Left ventricle myocardium superior (tissue), 1 donor: Measurements from ENCODE around the gene USP2. TPM values are rescaled to one million over a fixed set of nuclear protein-coding genes. Genes with fewer than 3 reads are reported as not detected.
"Not testable (repeated sequence)": the region's sequence is repeated elsewhere in the genome, so short reads cannot be mapped to it uniquely, and the experiment has no call there.

Experiments used
- ATAC-seq: fragments of 200-7000 bp; cut with Tn5 transposase; one replicate; pipeline ENCODE4 v1.9.1; 2020; ENCODE audit warnings: mild to moderate bottlenecking, moderate library complexity
- DNase-seq: peaks from one replicate; pipeline ENCODE4 v3.0.0-alpha.2; 2020
- intact Hi-C: fragments of 100-400 bp; cut with micrococcal nuclease; formaldehyde crosslinking; loops from one replicate; pipeline ENCODE4 v1.11.0; 2022
- total RNA-seq: library from RNA; stranded (reverse); fragmentation: NEBNext Ultra II Directional; extraction: Animal tissue kit (Norgen Biotek cat#: 25700); gene quantifications from one replicate; pipeline ENCODE4 v1.2.1, GENCODE V29; 2021
- donor health status: DM: no; HTN: yes; CAD: no; lungs with severe emphysema.

USP2 gene
- total RNA-seq, 1 donor from 2014 or later, result 173 TPM

DNA sequence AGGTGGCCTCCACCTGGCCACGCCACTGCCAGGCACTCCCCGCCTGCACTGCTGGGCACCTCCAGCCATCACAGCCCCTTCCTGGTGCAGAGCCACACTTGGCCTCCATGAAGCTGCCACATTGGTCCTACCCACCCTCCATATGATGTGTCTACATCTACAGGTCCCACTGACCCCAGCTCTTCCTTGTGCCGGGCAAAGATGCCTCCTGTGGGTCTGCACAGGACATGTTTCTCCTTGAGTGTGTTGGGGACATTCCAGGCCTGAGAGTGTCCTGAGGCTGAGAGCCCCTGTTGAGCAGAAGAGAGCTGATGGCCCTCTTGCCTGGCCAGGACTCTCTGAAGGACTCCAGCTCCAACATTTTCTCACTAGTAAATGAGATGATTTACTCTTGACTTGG, 34.0 kb upstream of the USP2 start:
- ATAC-seq (no peak), DNase-seq (no peak)
- intact Hi-C loops, result no loop called here

DNA sequence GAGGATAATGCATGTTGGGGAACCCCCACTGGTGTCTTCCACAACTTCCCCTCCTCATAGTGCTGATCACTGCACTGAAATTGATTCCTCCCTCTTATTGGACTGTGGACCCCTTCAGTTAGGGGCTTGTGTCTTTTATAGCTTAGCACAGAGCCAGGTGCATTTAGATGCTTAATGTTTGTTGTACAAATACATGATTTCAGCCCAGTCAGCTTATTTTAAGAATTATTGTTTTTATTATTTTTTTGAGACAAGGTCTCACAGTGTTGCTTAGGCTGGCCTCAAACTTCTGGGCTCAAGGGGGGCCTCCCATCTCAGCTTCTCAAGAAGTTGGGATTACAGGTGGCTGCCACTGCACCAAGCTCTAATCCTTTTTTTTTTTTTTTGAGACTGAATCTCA, 33.2 kb upstream of the USP2 start:
- DNase-seq (no peak), ATAC-seq (no peak)
- intact Hi-C loops, result no loop called here

DNA sequence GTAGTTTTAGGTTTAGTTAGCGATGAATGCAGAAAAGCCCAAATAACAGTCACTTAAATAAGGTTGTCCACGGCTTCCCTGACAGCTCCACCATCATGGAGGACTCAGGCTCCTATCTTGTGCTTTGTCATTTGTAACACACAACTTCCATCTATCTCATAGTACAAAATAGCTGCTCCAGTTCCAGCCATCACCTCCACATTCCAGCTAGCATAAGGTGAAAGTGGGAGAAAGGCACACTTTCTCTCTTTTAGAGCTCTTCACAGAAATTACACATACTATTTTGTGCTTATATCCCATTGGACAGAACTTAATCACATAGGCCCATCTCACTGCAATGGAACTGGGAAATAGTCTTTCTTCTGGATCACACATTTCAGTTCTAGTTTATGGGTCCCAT, 32.8 kb upstream of the USP2 start:
- DNase-seq, result no peak
- intact Hi-C loops, result no loop called here
- no peak for ATAC-seq

DNA sequence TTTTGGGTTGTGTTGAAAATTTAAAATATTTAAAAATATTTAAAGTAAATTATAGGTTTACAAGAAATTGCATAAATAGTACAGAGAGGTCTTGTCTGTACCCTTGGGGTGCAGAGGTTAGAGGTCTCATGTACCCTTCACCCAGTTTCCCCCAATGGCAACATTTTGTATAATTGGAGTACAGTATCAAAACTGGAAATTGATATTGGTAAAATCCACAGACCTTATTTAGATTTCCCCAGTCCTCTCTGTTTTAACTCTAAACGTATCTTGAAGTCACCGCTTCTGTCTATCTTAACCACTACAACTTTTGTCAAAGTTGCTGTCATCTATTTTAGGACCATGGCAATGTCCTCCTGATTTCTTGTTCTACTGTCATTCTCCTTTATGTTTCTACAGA, 30.6 kb upstream of the USP2 start:
- ATAC-seq, result no peak
- intact Hi-C loops, result no loop called here
- no peak for DNase-seq

DNA sequence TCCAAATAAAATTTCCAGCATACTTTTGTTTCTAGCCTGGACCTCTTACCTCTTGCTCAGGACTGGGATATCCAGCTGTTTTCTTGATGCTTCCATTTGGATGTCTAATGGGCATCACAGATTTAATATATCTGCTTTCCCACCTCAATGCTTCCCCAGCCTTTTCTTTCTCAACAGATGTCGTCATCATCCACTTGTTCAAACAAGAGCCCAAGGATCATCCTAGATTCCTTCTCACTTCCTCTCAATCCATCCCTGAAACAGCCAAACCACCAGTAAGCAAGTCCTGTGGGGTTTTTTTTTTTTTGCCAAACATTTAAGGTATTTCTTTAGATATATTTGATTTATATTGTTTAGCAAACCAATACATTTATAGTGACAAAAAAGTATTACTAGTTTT, 29.0 kb upstream of the USP2 start:
- ATAC-seq, result no peak
- DNase-seq, result no peak
- intact Hi-C loops, result no loop called here

DNA sequence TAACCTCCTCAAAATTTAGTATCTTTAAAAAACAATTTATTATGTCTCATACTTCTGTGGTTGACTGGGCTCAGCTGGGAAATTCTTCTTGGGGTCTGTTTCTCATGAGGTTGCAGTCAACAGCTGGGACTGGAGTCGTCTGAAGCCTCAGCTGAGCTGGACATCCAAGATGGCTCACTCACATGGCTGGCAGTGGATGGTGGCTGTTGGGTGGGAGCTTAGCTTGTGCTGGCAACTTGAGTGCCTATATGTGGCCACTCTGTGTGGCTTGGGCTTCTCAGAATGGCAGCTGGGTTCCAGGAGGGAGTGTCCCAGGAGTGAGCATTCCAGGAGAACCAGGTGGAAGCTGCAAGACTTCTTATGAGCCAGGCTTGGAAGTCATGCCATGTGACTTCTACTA, 28.2 kb upstream of the USP2 start:
- intact Hi-C loops, result no loop called here
- DNase-seq, result no peak

DNA sequence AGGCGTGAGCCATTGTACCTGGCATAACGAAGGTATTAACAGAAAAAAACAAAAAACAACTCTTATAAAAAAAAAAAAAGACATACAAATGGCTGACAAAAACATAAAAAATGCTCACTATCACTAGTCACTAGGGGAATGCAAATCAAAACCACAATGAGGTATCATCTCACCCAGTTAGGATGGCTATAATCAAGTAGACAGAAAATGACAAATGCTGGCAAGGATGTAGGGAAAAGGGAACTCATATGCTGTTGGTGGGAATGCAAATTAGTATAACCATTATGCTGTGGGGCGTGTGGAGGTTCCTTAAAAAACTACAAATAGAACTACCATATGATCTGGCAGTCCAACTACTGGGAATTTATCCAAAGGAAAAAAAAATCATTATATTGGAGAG, 24.5 kb upstream of the USP2 start:
- no peak for ATAC-seq
- no peak for DNase-seq

More for the DNA sequence above, 28.2 kb upstream of the USP2 start:
- ATAC-seq, result no peak

DNA sequence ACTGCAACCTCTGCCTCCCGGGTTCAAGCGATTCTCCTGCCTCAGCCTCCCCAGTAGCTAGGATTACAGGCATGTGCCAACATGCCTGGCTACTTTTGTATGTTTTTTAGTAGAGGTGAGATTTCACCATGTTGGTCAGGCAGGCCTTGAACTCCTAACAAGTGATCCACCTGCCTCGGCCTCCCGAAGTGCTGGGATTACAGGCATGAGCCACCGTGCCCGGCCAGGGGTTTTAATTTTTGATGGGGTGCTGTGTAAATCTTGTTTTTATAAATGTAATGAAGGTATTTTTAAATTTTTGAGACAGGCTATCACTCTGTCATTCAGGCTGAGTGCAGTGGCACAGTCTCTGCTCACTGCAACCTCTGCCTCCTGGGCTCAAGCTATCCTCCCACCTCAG, 24.0 kb upstream of the USP2 start:
- DNase-seq, intact Hi-C loops, ATAC-seq: not testable (repeated sequence)

More for the DNA sequence above, 24.5 kb upstream of the USP2 start:
- intact Hi-C loops, result no loop called here

DNA sequence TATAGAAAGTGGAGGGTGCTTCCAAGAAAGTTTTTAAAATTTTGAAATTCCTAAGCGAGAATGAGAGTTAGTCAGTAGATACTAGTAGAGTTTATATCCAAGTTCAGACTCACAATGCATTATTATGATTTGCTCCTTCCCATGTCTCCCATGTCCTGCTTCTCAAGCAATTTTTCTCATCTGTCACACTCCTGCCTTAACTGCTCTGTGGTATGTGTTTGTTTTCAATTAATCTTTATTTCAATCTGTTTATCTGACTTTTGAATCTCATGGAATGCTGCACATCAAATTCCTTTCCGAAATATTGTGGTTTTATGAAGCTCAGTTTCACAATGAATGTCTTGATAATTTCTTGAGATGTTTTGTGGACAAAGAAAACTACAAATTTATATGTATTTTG, 23.4 kb upstream of the USP2 start:
- DNase-seq (no peak), ATAC-seq (no peak)
- intact Hi-C loops, result no loop called here

DNA sequence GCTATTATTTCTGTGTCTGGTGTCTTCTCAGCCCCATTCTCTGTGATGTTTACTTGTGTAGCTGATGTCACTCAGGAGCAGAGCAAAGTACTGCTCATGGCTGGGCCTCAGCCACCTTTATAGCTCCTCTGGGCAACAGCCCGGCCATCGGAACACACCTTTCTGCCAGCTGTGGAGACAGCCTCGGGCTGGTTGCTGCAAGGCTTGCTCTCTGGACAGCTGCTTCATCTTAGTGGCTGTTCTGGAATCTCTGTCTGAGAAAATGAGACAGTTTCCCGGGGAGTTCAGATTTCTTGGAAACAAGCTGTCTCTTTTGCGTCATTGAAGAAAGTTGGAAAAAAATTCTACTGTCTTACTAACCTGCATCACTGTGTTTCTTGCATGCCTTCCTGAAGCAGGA, 21.5 kb upstream of the USP2 start:
- DNase-seq (no peak), ATAC-seq (no peak)
- intact Hi-C loops, result no loop called here

DNA sequence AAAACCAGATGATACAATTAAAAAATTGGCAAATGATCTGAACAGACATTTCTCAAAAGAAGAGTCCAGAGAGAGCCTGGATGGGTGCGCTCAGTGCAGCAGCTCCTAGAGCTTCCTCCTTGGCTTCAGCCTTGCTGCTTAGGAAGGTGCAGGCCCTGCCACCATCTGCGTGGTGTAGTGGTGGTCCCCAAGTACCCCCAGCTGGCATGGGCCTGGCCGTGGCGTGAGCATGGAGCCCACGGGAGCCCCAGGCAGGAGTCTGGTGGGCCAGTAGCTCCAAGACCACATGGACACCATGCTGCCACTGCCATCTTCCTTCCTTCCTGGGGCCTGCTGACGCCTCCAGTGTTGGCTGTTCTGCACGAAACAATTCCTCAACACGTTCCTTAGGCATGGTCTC, 21.0 kb upstream of the USP2 start:
- intact Hi-C loops, result no loop called here

DNA sequence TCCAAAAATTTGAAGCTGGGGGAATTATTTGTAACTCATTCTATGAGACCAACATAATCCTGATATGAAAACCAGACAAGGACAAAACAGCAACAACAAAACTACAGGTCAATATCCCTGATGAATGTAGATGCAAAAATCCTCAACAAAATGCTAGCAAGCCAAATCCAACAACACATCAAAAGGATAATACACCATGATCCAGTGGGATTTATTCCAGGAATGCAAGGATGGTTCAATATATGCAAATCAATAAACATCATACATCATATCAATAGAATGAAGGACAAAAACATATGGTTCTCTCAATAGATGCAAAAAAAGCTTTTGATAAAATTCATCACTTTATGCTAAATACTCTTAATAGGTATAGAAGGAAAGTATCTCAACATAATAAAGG, 19.4 kb upstream of the USP2 start:
- DNase-seq (no peak), ATAC-seq (no peak)
- intact Hi-C loops, result no loop called here

More for the DNA sequence above, 21.0 kb upstream of the USP2 start:
- ATAC-seq, result no peak
- DNase-seq, result no peak

DNA sequence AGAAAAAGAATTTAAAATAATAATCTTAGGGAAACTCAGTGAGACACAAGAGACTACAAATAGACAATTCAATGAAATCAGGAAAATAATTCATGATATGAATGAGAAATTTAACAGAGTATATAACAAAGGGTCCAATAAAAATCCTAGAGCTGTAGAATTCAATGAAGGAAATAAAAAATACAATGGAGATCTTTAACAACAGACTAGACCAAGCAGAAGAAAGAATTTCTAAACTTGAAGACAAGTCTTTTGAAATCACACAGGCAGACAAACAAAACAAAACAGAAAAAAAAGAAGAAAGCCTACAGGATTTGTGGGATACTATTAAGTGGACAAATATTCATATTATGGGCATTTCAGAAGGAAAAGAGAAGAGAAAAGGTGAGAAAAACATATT, 16.2 kb upstream of the USP2 start:
- intact Hi-C loops, result loop anchor here (10.0 kb wide), 1 partner anchor 57 kb away; no protein-coding TSS in a partner anchor
- no peak for ATAC-seq

DNA sequence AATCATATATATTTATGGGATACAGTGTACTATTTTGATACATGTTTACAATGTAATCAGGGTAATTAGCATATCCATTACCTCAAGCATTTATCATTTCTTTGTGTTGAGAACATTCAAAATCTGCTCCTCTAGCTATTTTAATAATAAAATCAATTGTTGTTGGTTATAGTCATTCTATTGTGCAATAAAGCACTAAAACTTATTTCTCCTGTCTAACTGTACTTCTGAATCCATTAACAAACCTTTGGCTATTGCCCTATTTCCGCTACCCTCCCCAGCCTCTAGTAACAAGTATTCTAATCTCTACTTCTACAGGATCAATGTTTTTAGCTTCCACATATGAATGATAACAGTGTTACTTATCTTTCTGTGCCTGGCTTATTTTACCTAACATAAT, 15.3 kb upstream of the USP2 start:
- intact Hi-C loops, result loop anchor here (10.0 kb wide), 1 partner anchor 58 kb away; no protein-coding TSS in a partner anchor
- no peak for DNase-seq
- ATAC-seq, result no peak

More for the DNA sequence above, 16.2 kb upstream of the USP2 start:
- DNase-seq, result no peak

DNA sequence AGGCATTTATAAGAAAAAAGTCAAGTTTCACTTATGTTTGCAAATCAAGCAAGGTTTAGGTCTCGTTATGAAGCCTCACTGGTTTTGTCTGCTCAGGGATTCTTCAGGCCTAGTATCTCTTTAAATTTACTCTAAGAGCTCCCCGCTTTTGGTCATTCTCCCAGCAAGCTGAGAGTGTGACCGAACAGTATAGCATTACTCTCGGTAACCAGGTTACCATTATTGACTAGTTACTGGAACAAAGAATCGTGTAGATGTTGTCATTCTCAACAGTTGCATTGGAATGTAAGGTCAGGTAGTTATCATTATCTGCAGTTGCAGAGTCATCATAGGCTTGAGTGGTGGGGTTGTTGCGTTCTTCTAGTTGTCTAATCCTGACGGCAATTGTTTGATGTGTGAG, 9.8 kb upstream of the USP2 start:
- no peak for DNase-seq
- intact Hi-C loops, result loop anchor here (10.0 kb wide), 1 partner anchor 64 kb away; no protein-coding TSS in a partner anchor
- ATAC-seq, result no peak

DNA sequence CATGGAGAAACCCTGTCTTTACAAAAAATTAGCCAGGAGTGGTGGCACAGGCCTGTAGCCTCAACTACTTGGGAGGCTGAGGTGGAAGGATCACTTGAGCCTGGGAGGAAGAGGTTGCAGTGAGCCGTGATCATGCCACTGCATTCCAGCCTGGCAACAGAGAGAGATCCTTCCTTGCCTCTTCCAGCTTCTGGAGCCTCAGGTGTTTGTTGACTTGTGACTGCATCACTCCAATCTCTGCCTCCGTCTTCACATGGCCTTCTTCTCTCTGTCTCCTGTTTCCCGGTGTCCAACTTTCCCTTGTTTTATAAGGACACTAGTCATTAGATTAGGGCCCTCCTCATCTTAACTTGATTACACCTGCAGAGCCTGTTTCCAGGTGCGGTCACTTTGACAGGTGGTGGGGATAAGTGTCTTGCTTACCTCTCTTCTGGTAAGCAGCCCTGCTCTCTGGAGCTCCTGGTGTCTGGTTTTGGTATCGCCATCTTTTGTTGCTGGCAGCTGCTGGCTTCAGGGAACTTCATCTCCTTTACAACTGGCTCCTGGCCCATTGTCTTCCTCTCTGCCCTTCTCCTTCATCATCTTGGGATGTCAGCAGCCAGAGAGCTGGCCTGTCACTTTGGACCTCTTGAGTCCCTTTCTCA, 8.2 kb upstream of the USP2 start:
- ATAC-seq (no peak), DNase-seq (no peak)
- intact Hi-C loops, result loop anchor here (10.0 kb wide), 1 partner anchor 65 kb away; no protein-coding TSS in a partner anchor

DNA sequence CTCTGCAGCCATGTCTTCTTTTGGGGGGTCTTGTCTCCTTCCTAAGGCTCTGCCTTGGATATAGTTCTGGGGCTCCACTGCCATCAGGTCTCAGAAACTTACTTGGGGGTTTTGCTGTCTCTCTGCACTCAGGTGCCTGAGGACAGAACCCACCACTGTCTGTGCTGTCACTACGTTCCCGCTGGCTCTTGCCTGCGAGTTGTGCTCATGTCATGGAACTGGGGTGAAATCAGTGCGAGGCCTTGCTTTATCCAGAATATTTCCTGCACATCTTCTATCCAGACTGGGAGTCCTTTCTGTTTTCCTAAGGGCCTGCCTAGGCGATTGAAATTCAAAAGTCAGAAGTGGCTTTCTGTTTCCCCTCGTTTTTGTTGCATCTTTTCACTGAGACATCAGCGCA, 6.6 kb upstream of the USP2 start:
- ATAC-seq (no peak), DNase-seq (no peak)
- intact Hi-C loops, result no loop called here

DNA sequence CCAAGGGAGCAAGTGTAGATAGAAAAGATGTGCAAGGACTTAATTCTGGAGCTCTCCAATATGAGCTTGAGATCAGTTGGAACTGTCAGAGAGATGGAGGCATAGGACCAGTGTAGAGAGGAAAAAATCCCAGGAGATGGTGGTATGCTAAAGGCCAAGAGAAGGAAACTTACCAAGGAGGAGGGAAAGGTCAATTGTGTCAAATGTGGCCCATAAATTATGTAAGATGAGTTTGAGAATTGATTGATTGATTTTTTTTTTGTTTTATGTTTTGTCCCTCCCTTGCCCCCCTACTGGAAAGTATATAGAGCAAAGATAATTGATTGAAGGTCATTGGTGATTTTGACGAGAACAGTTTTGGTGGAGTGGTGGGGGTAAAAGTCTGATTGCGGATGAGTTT, 2.8 kb upstream of the USP2 start:
- DNase-seq (no peak), ATAC-seq (no peak)
- intact Hi-C loops, result no loop called here

DNA sequence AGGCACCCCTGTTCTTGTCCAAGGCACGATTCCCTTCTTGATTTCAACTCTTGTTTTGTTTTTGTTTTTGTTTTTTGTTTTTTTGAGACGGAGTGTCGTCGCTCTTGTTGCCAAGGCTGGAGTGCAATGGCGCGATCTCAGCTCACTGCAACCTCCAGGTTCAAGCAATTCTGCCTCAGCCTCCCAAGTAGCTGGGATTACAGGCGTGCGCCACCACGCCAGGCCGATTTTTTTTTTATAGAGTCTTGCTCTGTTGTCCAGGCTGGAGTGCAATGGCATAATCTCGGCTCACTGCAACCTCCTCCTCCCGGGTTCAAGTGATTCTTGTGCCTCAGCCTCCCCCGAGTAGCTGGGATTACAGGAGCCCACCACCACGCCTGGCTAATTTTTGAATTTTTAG, 1.0 kb upstream of the USP2 start:
- DNase-seq, intact Hi-C loops, ATAC-seq: not testable (repeated sequence)

DNA sequence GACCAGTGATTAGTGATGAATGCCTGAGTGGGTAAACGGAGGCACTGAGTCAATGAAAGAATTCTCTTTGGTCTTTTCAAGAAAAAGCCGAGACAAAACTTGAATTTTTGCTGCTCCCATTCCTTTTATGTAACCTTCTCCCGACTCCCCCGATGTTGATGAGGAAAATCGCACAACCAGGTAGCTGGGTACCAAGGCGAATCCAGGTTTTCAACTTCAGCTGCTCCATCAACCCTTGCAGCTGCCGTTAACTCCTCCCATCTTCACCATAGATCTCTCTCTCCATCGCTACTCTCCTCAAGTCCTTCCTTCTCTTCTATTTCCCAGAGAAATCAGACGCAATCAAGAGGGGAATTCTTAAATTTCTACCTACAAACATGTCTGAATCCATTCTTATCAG, 611 bp upstream of the USP2 start:
- no peak for ATAC-seq
- no peak for DNase-seq
- intact Hi-C loops, result no loop called here

DNA sequence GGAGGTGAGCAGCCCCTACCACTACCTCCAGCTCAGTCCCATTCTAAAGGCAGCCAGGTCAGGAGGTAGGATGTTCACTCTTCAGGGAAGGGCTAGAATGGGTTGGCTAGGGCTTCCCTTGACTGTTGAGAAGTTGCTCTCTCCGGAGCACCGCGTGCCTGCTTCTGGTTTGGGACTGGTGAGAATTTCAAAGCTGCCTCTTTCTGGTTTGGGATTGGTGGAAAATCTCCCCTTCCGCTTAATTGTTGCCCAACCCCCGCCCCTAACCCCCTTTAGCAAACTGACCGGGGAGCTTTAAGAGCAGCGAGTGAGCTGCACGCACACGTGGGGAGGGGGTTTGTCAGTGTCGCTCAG, 686 bp downstream of the USP2 start:
- intact Hi-C loops, result no loop called here
- DNase-seq (no peak), ATAC-seq (no peak)
